Brain pericyte (primary cell): ENCODE measurements around the gene LCA5L.

Experiments
- DNase-seq: peaks from one replicate; pipeline ENCODE4 v3.0.0-alpha.2; 2012; ENCODE audit warnings: low read depth, low spot score

LCA5L gene

GRCh38 chr21:39445321-39446269 lies at the start of gene LCA5L:
LCA5L (minus strand) TSS chr21:39445778; CDS start chr21:39428493, 17,285 bp downstream.
- peak; percentile 61 for DNase-seq

GRCh38 chr21:39489380-39489924 lies 43.9 kb upstream of the LCA5L start:
- no peak for DNase-seq

- no peak for DNase-seq
Measured at GRCh38 chr21:39484711-39485276, 39.2 kb upstream of the LCA5L start.

- DNase-seq = no peak
Measured at GRCh38 chr21:39483917-39484316, 38.3 kb upstream of the LCA5L start.

- DNase-seq = no peak
Measured at GRCh38 chr21:39481886-39482285, 36.3 kb upstream of the LCA5L start.

GRCh38 chr21:39480271-39480670 lies 34.7 kb upstream of the LCA5L start:
- DNase-seq = no peak

GRCh38 chr21:39479814-39480182 lies 34.2 kb upstream of the LCA5L start:
- no peak for DNase-seq

- DNase-seq = no peak
Measured at GRCh38 chr21:39479164-39479813, 33.7 kb upstream of the LCA5L start.

- DNase-seq = no peak
Measured at GRCh38 chr21:39474611-39475010, 29.0 kb upstream of the LCA5L start.

- no peak for DNase-seq
Measured at GRCh38 chr21:39472786-39473185, 27.2 kb upstream of the LCA5L start.

GRCh38 chr21:39471598-39471997 lies 26.0 kb upstream of the LCA5L start:
- no peak for DNase-seq

GRCh38 chr21:39468559-39468958 lies 23.0 kb upstream of the LCA5L start:
- DNase-seq = no peak

GRCh38 chr21:39467746-39468145 lies 22.2 kb upstream of the LCA5L start:
- DNase-seq = no peak

- no peak for DNase-seq
Measured at GRCh38 chr21:39466584-39466983, 21.0 kb upstream of the LCA5L start.

GRCh38 chr21:39463308-39463707 lies 17.7 kb upstream of the LCA5L start:
- no peak for DNase-seq

- DNase-seq = no peak
Measured at GRCh38 chr21:39461419-39461818, 15.8 kb upstream of the LCA5L start.

- no peak for DNase-seq
Measured at GRCh38 chr21:39456665-39457064, 11.1 kb upstream of the LCA5L start.

- no peak for DNase-seq
Measured at GRCh38 chr21:39454949-39455668, 9.5 kb upstream of the LCA5L start.

- no peak for DNase-seq
Measured at GRCh38 chr21:39453571-39454179, 8.1 kb upstream of the LCA5L start.

GRCh38 chr21:39452970-39453342 lies 7.4 kb upstream of the LCA5L start:
- DNase-seq = no peak
